ENCODE results near the gene PSTPIP2.
A peak's percentile ranks its signal among the peaks of the same experiment; 100 is the strongest.

The PSTPIP2 gene

GRCh38 chr18:46037512-46038305 is 34.4 kb downstream of the PSTPIP2 start:
- DNase-seq (ENCODE audit: low read depth): no peak
- TF ChIP-seq, protein P1, sequence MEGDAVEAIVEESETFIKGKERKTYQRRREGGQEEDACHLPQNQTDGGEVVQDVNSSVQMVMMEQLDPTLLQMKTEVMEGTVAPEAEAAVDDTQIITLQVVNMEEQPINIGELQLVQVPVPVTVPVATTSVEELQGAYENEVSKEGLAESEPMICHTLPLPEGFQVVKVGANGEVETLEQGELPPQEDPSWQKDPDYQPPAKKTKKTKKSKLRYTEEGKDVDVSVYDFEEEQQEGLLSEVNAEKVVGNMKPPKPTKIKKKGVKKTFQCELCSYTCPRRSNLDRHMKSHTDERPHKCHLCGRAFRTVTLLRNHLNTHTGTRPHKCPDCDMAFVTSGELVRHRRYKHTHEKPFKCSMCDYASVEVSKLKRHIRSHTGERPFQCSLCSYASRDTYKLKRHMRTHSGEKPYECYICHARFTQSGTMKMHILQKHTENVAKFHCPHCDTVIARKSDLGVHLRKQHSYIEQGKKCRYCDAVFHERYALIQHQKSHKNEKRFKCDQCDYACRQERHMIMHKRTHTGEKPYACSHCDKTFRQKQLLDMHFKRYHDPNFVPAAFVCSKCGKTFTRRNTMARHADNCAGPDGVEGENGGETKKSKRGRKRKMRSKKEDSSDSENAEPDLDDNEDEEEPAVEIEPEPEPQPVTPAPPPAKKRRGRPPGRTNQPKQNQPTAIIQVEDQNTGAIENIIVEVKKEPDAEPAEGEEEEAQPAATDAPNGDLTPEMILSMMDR (conservative IDR thresholded peaks at IDR 0.05; ENCODE audit: low read depth, low read length): no peak
- no peak overlapping the region for H3K4me3 ChIP-seq (ENCODE audit: low read depth, low read length)

DNA sequence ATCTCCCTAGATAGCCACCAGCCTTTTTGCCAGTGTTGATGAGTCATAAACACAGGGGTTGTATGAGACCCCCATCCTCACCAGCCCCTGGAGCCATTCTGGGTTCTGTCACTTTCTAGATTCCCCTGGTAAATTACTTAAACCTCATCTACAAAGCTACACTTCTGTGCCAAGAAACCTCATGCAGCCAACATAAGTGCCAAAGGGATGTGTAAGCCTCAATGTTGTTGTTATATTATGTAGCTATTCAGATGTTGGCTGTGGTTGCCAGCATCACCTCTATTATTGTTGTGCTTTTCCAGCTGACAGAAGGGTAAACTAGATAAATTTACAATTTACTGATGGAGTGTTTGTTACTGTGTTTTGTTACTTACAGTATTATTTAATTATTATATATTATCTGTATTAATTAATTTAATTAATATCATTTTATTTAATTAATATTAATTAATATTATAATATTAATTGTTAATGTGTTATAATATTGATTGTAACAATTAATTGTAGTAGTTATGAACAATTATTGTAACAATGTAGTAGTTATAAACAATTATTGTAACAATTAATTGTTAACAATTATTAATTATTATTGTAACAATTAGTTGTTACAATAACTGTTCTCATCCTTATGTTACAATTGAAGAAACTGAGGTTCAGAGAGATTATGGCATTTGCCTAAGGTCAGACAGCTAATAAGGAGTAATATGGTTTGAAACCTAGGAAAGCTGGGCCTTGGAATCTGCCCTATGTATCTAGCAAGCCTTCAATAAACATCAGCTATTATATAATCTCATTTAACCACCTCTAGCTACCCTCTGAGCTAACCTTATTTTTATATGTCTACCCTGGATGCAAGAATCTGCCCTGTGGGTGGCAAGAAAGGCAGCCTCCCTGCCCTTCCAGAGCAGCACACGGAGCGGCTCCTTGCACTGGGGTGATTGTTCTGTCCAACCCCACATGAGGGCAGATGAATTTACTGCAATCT is 36.1 kb downstream of the PSTPIP2 start:
- no peak overlapping the region for H3K4me3 ChIP-seq (ENCODE audit: low read depth, low read length)
- TF ChIP-seq, protein P1 (conservative IDR thresholded peaks at IDR 0.05; ENCODE audit: low read depth, low read length): no peak
- DNase-seq (ENCODE audit: low read depth): peak; percentile 48

DNA sequence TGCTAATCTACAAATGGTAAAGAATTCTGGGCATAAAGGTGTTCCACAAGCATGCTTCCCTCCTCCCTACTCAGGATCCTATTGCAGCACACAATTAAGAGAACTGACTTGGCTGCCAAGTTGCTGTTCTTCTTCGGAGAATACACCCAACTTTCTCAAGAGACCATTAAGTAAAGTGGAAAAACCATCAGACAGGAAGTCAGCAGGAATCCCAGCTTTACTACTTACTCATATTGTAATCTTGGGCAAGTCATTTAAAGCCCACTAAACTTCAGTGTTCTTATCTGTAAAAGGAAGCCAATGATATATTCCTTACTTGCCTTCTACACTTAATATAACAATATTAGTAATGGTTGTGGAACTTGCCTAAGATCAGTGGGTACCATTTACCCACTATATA is 37.8 kb downstream of the PSTPIP2 start:
- no peak overlapping the region for H3K4me3 ChIP-seq (ENCODE audit: low read depth, low read length)
- TF ChIP-seq, protein P1 (conservative IDR thresholded peaks at IDR 0.05; ENCODE audit: low read depth, low read length): no peak
- DNase-seq (ENCODE audit: low read depth): peak; percentile 74

DNA sequence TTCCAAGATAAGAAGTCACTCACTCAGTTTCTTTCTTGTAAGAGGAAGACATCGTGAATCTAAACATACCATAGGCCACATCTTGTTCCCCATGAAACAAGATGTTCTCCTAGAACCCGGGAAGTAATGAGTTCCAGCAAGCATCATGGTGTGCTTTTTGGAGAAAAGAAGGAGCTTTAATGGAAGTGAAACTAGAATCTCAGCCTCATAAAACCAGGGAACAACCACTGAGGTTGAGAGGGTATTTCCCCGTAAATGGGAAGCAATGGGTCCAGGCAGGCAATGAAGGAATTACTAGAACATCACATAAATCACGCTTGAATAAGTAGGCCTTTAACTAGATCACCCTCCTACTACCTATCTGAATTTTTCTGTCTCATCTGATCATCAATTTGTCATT is 40.3 kb downstream of the PSTPIP2 start:
- H3K4me3 ChIP-seq (ENCODE audit: low read depth, low read length): no peak overlapping the region
- TF ChIP-seq, protein P1 (conservative IDR thresholded peaks at IDR 0.05; ENCODE audit: low read depth, low read length): no peak
- DNase-seq (ENCODE audit: low read depth): no peak

GRCh38 chr18:46028536-46028891 is 43.5 kb downstream of the PSTPIP2 start:
- H3K4me3 ChIP-seq (ENCODE audit: low read depth, low read length): peak overlapping the region; percentile 63
- no peak for DNase-seq (ENCODE audit: low read depth)
- TF ChIP-seq, protein P1 (conservative IDR thresholded peaks at IDR 0.05; ENCODE audit: low read depth, low read length): no peak

- peak; percentile 8 for DNase-seq (ENCODE audit: low read depth)
- TF ChIP-seq, protein P1 (conservative IDR thresholded peaks at IDR 0.05; ENCODE audit: low read depth, low read length): no peak
- no peak overlapping the region for H3K4me3 ChIP-seq (ENCODE audit: low read depth, low read length)
Observed at GRCh38 chr18:46019936-46020335, 52.1 kb downstream of the PSTPIP2 start.

Measured in choroid plexus epithelial cell (primary cell).